SK-N-SH (cell line): Measurements from ENCODE around the gene APC. TPM values are rescaled to one million over a fixed set of nuclear protein-coding genes. Genes with fewer than 3 reads are reported as not detected.
"Not testable (repeated sequence)": the region's sequence is repeated elsewhere in the genome, so short reads cannot be mapped to it uniquely, and the experiment has no call there.

Source experiments
- CTCF ChIA-PET: fragments of 300-600, 350-600 bp; formaldehyde crosslinking; extraction: SDS; loops from one replicate; lab custom pipeline; 2021; lab: Yijun Ruan, JAX
- POLR2A ChIA-PET: fragments of 350-600 bp; sonication (Branson Sonifier 250); formaldehyde crosslinking; extraction: SDS; loops from one replicate; lab custom pipeline; 2020; ENCODE audit warnings: antibody characterized with exemption, inconsistent platforms; lab: Yijun Ruan, JAX
- DNase-seq: peaks from one replicate; pipeline ENCODE4 v3.0.0; 2012
- H2AFZ ChIP-seq: fragments of 200-600 bp; sonication (generic); 2 replicates; pipeline ENCODE4 v1.8.1; 2016; ENCODE audit warnings: antibody characterized with exemption, mild to moderate bottlenecking, low read depth
- H3F3A ChIP-seq: fragments of 200-600 bp; sonication (generic); replicated peaks from 2 replicates; pipeline ENCODE3; 2016; ENCODE audit warnings: antibody characterized with exemption, mild to moderate bottlenecking; ENCODE audit not compliant: insufficient read depth
- H3K27ac ChIP-seq, 2 experiments: fragments of 200-500 bp in 1 of 2; fragments of 200-600 bp in 1 of 2; sonication (Bioruptor generic) in 1 of 2; sonication (generic), shearing (Covaris generic) in 1 of 2; 2 replicates each; pipeline versions ENCODE4 v1.5.1 to v1.6.1; 2014 to 2016; ENCODE audit warnings: low read depth in 2 of 2, inconsistent platforms in 1 of 2, low read length in 1 of 2, mild to moderate bottlenecking in 1 of 2, mixed read lengths in 1 of 2
- H3K27me3 ChIP-seq: fragments of 200-600 bp; sonication (generic), shearing (Covaris generic); 2 replicates; pipeline ENCODE4 v1.6.1; 2016; ENCODE audit warnings: mixed run types; ENCODE audit not compliant: insufficient read depth
- H3K36me3 ChIP-seq, 2 experiments: fragments of 200-500 bp in 1 of 2; fragments of 200-600 bp in 1 of 2; sonication (Bioruptor generic) in 1 of 2; sonication (generic) in 1 of 2; replicated peaks in 1 of 2; 2 replicates each; pipeline versions ENCODE3 to v1.5.1; 2014 to 2016; ENCODE audit warnings: low read length in 1 of 2, mild to moderate bottlenecking in 1 of 2; ENCODE audit not compliant: insufficient read depth in 2 of 2, control insufficient read depth in 1 of 2
- H3K4me1 ChIP-seq, 2 experiments: fragments of 200-500 bp in 1 of 2; fragments of 200-600 bp in 1 of 2; sonication (Bioruptor generic) in 1 of 2; sonication (generic), shearing (Covaris generic) in 1 of 2; 2 replicates each; pipeline versions ENCODE4 v1.5.1 to v1.6.1; 2014 to 2016; ENCODE audit warnings: low read depth in 1 of 2, low read length in 1 of 2, mixed run types in 1 of 2; ENCODE audit not compliant: insufficient read depth in 2 of 2, control insufficient read depth in 1 of 2
- H3K4me2 ChIP-seq: fragments of 200-600 bp; sonication (generic), shearing (Covaris generic); 2 replicates; pipeline ENCODE4 v1.6.1; 2017; ENCODE audit warnings: mixed run types
- H3K4me3 ChIP-seq, 2 experiments: fragments of 200-500 bp in 1 of 2; fragments of 200-600 bp in 1 of 2; sonication (Bioruptor generic) in 1 of 2; sonication (generic), shearing (Covaris generic) in 1 of 2; 2 replicates each; pipeline versions ENCODE4 v1.5.1 to v1.8.1; 2014 to 2016; ENCODE audit warnings: low read depth in 2 of 2, inconsistent platforms in 1 of 2, low read length in 1 of 2, mild to moderate bottlenecking in 1 of 2, mixed read lengths in 1 of 2, moderate library complexity in 1 of 2
- H3K79me2 ChIP-seq: fragments of 200-600 bp; sonication (generic); 2 replicates; pipeline ENCODE4 v1.8.1; 2017; ENCODE audit warnings: mild to moderate bottlenecking; ENCODE audit not compliant: insufficient read depth
- H3K9ac ChIP-seq: fragments of 200-600 bp; sonication (generic); 2 replicates; pipeline ENCODE4 v1.6.1; 2017; ENCODE audit warnings: mixed run types
- H3K9me2 ChIP-seq: fragments of 200-600 bp; sonication (generic); 2 replicates; pipeline ENCODE4 v1.6.1; 2017; ENCODE audit warnings: mixed run types
- H3K9me3 ChIP-seq: fragments of 200-600 bp; sonication (generic); 2 replicates; pipeline ENCODE4 v1.6.1; 2017; ENCODE audit warnings: mixed run types, mild to moderate bottlenecking, moderate library complexity
- H4K20me1 ChIP-seq: fragments of 200-600 bp; sonication (generic); 2 replicates; pipeline ENCODE4 v1.6.1; 2017; ENCODE audit warnings: mild to moderate bottlenecking, mixed run types; ENCODE audit not compliant: insufficient read depth
- ELF1 ChIP-seq: IDR thresholded peaks from 2 replicates; pipeline ENCODE4 v1.4.0; 2012
- FOSL2 ChIP-seq: IDR thresholded peaks from 2 replicates; pipeline ENCODE4 v1.4.0; 2012; ENCODE audit warnings: low read depth, mild to moderate bottlenecking, moderate library complexity, borderline replicate concordance
- FOXM1 ChIP-seq: IDR thresholded peaks from 2 replicates; pipeline ENCODE4 v1.4.0; 2012; ENCODE audit warnings: low read depth, mild to moderate bottlenecking
- GABPA ChIP-seq: IDR thresholded peaks from 2 replicates; pipeline ENCODE4 v1.4.0; 2012; ENCODE audit warnings: low read depth, mild to moderate bottlenecking
- GATA2 ChIP-seq: sonication (generic); formaldehyde crosslinking; IDR thresholded peaks from 2 replicates; pipeline ENCODE4 v1.5.0; 2020; ENCODE audit warnings: mild to moderate bottlenecking, missing genetic modification reagents
- JUND ChIP-seq: IDR thresholded peaks from 2 replicates; pipeline ENCODE4 v1.4.0; 2012
- MAX ChIP-seq: IDR thresholded peaks from 2 replicates; pipeline ENCODE4 v1.4.0; 2012; ENCODE audit warnings: low read depth
- MXI1 ChIP-seq: IDR thresholded peaks from 2 replicates; pipeline ENCODE4 v1.6.1; 2012; ENCODE audit warnings: mild to moderate bottlenecking, low read depth, low read length, improper control_type of control experiment
- NRF1 ChIP-seq: IDR thresholded peaks from 2 replicates; pipeline ENCODE4 v1.6.1; 2012; ENCODE audit warnings: low read depth, mild to moderate bottlenecking, low read length
- POLR2AphosphoS5 ChIP-seq: IDR thresholded peaks from 2 replicates; pipeline ENCODE4 v1.6.1; 2012; ENCODE audit warnings: low read depth, low read length
- RXRA ChIP-seq: IDR thresholded peaks from 2 replicates; pipeline ENCODE4 v1.4.0; 2012; ENCODE audit warnings: low read depth, mild to moderate bottlenecking, borderline replicate concordance
- TAF1 ChIP-seq: IDR thresholded peaks from 2 replicates; pipeline ENCODE4 v1.6.1; 2012; ENCODE audit warnings: low read depth, mild to moderate bottlenecking, low read length, moderate library complexity, borderline replicate concordance
- ZBTB33 ChIP-seq: IDR thresholded peaks from 2 replicates; pipeline ENCODE4 v1.4.0; 2012; ENCODE audit warnings: low read depth, borderline replicate concordance
- whole genome bisulfite sequencing: methylation state at CpG from one replicate; pipeline ENCODE4 v1.1.6; 2017; ENCODE audit warnings: low lambda C conversion rate; 5-methylcytosine and 5-hydroxymethylcytosine counted together
- polyA plus RNA-seq, 3 experiments: library from polyadenylated mRNA; depleted of rRNA; stranded (reverse); fragments of >200 nt; gene quantifications; 2 replicates each; pipeline ENCODE4 v1.2.3, GENCODE V29; 2012

APC gene
- polyA plus RNA-seq, 1 of the 3 experiments (the other 2 are of a cell fraction), result 5.1 TPM

GRCh38 chr5:112885001-112885400 is 147.3 kb downstream of the APC start:
- Histone ChIP-seq H2AFZ (no peak overlapping the region), H3K27ac (no peak overlapping the region), H3K9ac (no peak overlapping the region), H3K4me2 (no peak overlapping the region), H3K9me2 (no peaks in the 10 kb centered on the region), H3K79me2 (peaks cover 27% of the 10 kb centered on the region), H3K36me3 (peaks cover 69 to 78% of the 10 kb centered on the region in 2 experiments)
- ChIA-PET POLR2A (no interaction called here), CTCF (interaction anchor here (1.4 to 1.6 kb wide), 2 partner anchors 9 to 333 kb away, joined by 3 read pairs; no protein-coding TSS in a partner anchor)
- WGBS, result 98% methylated on average over 3 of the region's 3 CpGs
- no peak for DNase-seq
- TF ChIP-seq TAF1 (no peak), ZBTB33 (no peak), FOSL2 (no peak), GABPA (no peak), MAX (no peak), ELF1 (no peak), RXRA (no peak), FOXM1 (no peak), POLR2AphosphoS5 (no peak)
- TF ChIP-seq, all 33 proteins: peak for 0
- no peak overlapping the region for H3K4me3 ChIP-seq
- H4K20me1 ChIP-seq, result peaks cover 3% of the 10 kb centered on the region; the same call in 1 of the 2 replicates
- no peaks in the 10 kb centered on the region for H3K27me3 ChIP-seq
- no peaks in the 10 kb centered on the region for H3K4me1 ChIP-seq
- H3K9me3 ChIP-seq, result no peaks in the 10 kb centered on the region
- H3F3A ChIP-seq, result peaks cover 4% of the 10 kb centered on the region

- TF ChIP-seq JUND, result no peak
- no peak for TF ChIP-seq ELF1
- no peak for TF ChIP-seq GATA2 (CRISPR knock-in tag)
- no peak for TF ChIP-seq NRF1
- TF ChIP-seq MXI1, result no peak
- no peak for TF ChIP-seq FOSL2
- TF ChIP-seq MAX, result no peak
- no peak for TF ChIP-seq TAF1
- no peak for TF ChIP-seq ZBTB33
- Histone ChIP-seq H3K9ac (no peak overlapping the region), H3K79me2 (peaks cover 33% of the 10 kb centered on the region), H2AFZ (no peak overlapping the region), H3K4me2 (no peak overlapping the region), H3K27me3 (no peaks in the 10 kb centered on the region), H3F3A (peaks cover 3% of the 10 kb centered on the region), H3K36me3 (peaks cover 56 to 62% of the 10 kb centered on the region in 2 experiments), H3K9me3 (no peaks in the 10 kb centered on the region), H4K20me1 (peaks cover 3% of the 10 kb centered on the region; the same call in 1 of the 2 replicates), H3K9me2 (no peaks in the 10 kb centered on the region), H3K4me3 (no peak overlapping the region), H3K4me1 (no peaks in the 10 kb centered on the region), H3K27ac (no peak overlapping the region)
- ChIA-PET POLR2A (no interaction called here), CTCF (no interaction called here)
- no peak for DNase-seq
- 100% methylated on average over 3 of the region's 4 CpGs for WGBS
Measured at GRCh38 chr5:112886975-112887374, 149.3 kb downstream of the APC start.

GRCh38 chr5:112892066-112892465 is 154.4 kb downstream of the APC start:
- H3K9ac ChIP-seq, DNase-seq, H3K4me2 ChIP-seq, H3K9me2 ChIP-seq, H3K9me3 ChIP-seq, H3F3A ChIP-seq, POLR2A ChIA-PET, H3K27me3 ChIP-seq, H3K4me3 ChIP-seq, H3K4me1 ChIP-seq, H3K27ac ChIP-seq, H2AFZ ChIP-seq: not testable (repeated sequence)
- H3K79me2 ChIP-seq, result peaks cover 53% of the 10 kb centered on the region
- CTCF ChIA-PET, result interaction anchor here (1.7 kb wide), 1 partner anchor 11 kb away, joined by 5 read pairs; no protein-coding TSS in a partner anchor
- peaks cover 15% of the 10 kb centered on the region; the same call in 1 of the 2 replicates for H4K20me1 ChIP-seq
- peaks cover 22 to 39% of the 10 kb centered on the region in 2 experiments for H3K36me3 ChIP-seq
- 84% methylated on average over 8 of the region's 8 CpGs for WGBS
